Heart left ventricle (tissue), 13 donors: ENCODE results near the gene LRRC37A3.
"Not testable (repeated sequence)": the region's sequence is repeated elsewhere in the genome, so short reads cannot be mapped to it uniquely, and the experiment has no call there.

ENCODE experiments used
- CTCF ChIP-seq, 12 donors: fragments of 200-600 bp; sonication (generic) in 4 of 12; IDR thresholded peaks; one replicate each; pipeline versions ENCODE4 v1.5.0 to v1.8.0; 2018 to 2022; ENCODE audit warnings: antibody characterized with exemption in 12 of 12, mild to moderate bottlenecking in 5 of 12
- POLR2A ChIP-seq, 2 donors: fragments of 450-650 bp; IDR thresholded peaks; one replicate each; pipeline ENCODE4 v1.6.1; 2017; ENCODE audit warnings: antibody characterized with exemption in 2 of 2, mild to moderate bottlenecking in 2 of 2, moderate library complexity in 2 of 2
- donor health status: ischemic (EF 13 %, LVEDD 7.1; RV severe dilation, severe dysfunction).
- donor health status: DM: no; HTN: yes; CAD: no.
- donor health status: DM: no; HTN: no; CAD: no.
- donor health status: ischemic (EF 25% LVEDD 6.9; RV normal size, moderate dysfunction).
- donor health status: ischemic (EF 25% LVEDD 5.7; RV mildly dilated, moderate dysfunction).
- donor health status: ischemic (EF 35%, LVEDD 5.7; RV mildly dilated, moderate dysfunction).
- donor health status: nonischemic (EF 11% LVEDD 7.7; RV severe dilation, severe dysfunction).
- donor health status: DM: yes; HTN: yes; CAD: no.
- donor health status: PGD.
- donor health status: ischemic (EF 29% LVEDD 5.4; RV normal size, mild dysfunction).
- donor health status: nonischemic (EF 23%, LVEDD 6.1; RV moderate dilation, normal function).

GRCh38 chr17:64874210-64874609 lies 45.1 kb downstream of the LRRC37A3 start:
- not testable (repeated sequence) for TF ChIP-seq CTCF, POLR2A (IDR thresholded peaks at IDR 0.05)
